Dermis microvascular lymphatic vessel endothelial cell (primary cell): ENCODE data around the gene SEPTIN8. TPM values are rescaled to one million over a fixed set of nuclear protein-coding genes. Genes with fewer than 3 reads are reported as not detected.
A peak's percentile ranks its signal among the peaks of the same experiment; 100 is the strongest.

ENCODE experiments used
- DNase-seq, 2 donors: peaks; one replicate each; pipeline versions ENCODE4 v3.0.0 to v3.0.0-alpha.2; 2010; ENCODE audit warnings: low read depth in 2 of 2
- total RNA-seq: library from RNA; depleted of rRNA; stranded (reverse); fragments of >200 nt; gene quantifications from 2 replicates; pipeline ENCODE4 v1.2.1, GENCODE V29; 2014

SEPTIN8 gene
- total RNA-seq, 1 donor from 2014 or later, result 36.3 TPM

GRCh38 chr5:132708645-132709044, 68.4 kb downstream of the SEPTIN8 start:
- DNase-seq, result no peak

GRCh38 chr5:132704875-132705274, 72.2 kb downstream of the SEPTIN8 start:
- peak in 1 of 2 donors; percentile 42 for DNase-seq

Other genes starting within 250 kb of the SEPTIN8 start
- gene IL5, start 233.7 kb downstream of the SEPTIN8 start, total RNA-seq, result not detected in 2 replicates
- 6.9 and 7.5 TPM in 2 replicates for gene RAD50, start 220.3 kb downstream of the SEPTIN8 start, total RNA-seq
- not detected in 2 replicates for gene IL13, start 119.1 kb downstream of the SEPTIN8 start, total RNA-seq
- not detected in 2 replicates for gene IL4, start 103.2 kb downstream of the SEPTIN8 start, total RNA-seq
- gene KIF3A, start 39.7 kb downstream of the SEPTIN8 start, total RNA-seq, result 3.9 and 4.4 TPM in 2 replicates
- under 0.01 TPM in 2 replicates for gene CCNI2, start 29.8 kb downstream of the SEPTIN8 start, total RNA-seq
- gene SOWAHA, start 36.1 kb upstream of the SEPTIN8 start, total RNA-seq, result not detected in 2 replicates
- gene SHROOM1, start 53.4 kb upstream of the SEPTIN8 start, total RNA-seq, result 1.5 and 4.3 TPM in 2 replicates
- gene GDF9, start 89.2 kb upstream of the SEPTIN8 start, total RNA-seq, result under 0.01 TPM in 1 of 2 replicates, not detected in the other
- 85.6 and 98.7 TPM in 2 replicates for gene UQCRQ, start 89.4 kb upstream of the SEPTIN8 start, total RNA-seq
- gene LEAP2, start 96.4 kb upstream of the SEPTIN8 start, total RNA-seq, result 0.13 TPM in 2 replicates
- gene AFF4, start 186.4 kb upstream of the SEPTIN8 start, total RNA-seq, result 19.4 and 26.4 TPM in 2 replicates
- gene ZCCHC10, start 249.3 kb upstream of the SEPTIN8 start, total RNA-seq, result 12.3 and 15.2 TPM in 2 replicates